Activated T-cell treated with anti-CD3 and anti-CD28 coated beads for 24 hours (primary cell): ENCODE measurements around the gene ENAH.
A peak's percentile ranks its signal among the peaks of the same experiment; 100 is the strongest.
"Not testable (repeated sequence)": the region's sequence is repeated elsewhere in the genome, so short reads cannot be mapped to it uniquely, and the experiment has no call there.

Experiments used
- DNase-seq: peaks from one replicate; pipeline ENCODE4 v3.0.0-alpha.2; 2020; ENCODE audit warnings: low read depth

ENAH gene

DNA sequence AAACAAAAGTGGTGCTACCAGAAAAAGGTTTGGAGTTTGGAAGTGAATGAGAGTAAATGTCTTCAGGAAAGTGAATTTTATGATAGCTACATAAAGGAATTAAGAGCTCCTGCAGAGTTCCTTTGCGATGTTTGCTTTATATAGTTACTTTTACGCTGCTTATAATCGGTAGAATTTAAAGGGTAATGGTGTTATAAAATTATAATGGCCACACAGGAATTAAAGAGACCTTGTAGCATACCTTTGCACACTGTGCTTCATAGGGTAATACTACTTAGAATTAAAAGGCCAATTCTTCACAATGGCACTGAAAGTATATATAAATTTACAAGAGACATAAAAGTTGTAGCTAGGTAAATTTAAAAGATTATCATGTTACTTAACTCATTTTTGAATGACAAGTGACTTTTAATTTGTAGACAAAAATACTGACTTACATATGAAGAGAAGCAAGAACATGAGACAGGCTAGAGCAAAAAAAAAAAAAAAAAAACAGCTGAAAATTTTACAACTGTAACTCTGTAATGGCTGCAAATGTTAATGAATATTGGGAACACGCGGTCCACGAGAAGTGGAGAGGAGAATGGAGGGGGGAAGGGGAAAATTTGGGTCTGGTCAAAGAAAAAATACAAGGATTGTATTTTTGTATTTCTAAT is 159.2 kb downstream of the ENAH start:
- DNase-seq, result no peak

DNA sequence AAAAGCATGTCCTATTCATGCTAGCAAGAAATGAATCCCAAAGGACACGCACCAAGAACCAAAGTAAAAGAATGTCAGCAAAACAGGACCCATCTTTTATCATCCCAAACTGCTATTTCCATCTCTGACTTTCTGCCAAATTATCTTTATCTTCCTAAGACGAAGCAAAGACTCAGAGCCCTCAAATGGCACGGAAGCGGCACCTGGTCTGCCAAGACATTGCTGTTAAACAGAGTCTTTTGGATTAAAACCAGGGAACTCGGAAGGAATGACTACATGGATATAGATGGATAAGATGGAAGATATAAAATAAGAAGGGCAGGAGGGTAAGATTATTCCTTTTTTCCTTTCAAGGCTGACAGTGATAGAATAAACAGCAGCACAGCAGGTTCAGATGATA is 164.2 kb downstream of the ENAH start:
- no peak for DNase-seq

DNA sequence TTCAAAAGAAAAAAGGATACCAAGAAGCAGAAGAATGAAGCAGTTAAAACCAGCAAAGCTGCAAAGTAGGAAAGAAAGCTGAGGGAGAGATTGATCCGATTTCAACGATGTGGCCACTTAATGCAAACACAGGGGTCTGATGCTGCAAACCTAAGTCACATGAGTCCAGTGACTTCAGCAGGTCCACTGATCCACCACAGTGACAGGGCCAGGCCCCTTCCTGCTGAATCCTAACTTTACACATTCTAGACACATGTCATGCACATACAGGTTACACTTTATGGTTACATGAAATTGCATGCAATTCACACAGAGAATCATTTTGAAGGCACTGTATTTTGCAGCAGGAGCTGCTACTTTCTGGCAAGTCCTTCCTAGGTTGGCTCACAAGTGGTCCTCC is 166.1 kb downstream of the ENAH start:
- no peak for DNase-seq

DNA sequence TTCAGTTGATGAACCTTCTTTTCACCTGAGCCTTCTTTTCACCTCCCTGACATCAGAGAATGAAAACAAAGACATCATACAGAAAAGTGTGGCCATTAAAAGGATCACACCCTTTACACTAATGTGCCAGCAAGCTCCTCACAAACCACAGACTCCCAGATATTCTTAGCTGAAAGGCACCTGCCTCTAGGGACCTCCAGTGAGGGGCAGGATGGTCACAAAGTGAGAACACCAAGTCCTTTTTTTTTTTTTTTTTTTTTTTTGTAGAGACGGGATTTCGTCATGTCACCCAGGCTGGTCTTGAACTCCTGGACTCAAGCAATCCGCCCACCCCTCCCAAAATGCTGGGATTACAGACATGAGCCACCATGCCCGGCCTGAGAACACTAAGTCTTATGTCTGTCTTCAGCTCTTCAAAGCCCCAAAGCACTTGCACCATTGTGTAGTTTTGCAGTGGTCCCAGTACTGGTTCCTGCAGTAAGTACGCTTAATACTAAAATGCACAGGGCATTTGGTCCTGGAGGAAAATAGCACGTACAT is 166.9 kb downstream of the ENAH start:
- DNase-seq, result no peak

DNA sequence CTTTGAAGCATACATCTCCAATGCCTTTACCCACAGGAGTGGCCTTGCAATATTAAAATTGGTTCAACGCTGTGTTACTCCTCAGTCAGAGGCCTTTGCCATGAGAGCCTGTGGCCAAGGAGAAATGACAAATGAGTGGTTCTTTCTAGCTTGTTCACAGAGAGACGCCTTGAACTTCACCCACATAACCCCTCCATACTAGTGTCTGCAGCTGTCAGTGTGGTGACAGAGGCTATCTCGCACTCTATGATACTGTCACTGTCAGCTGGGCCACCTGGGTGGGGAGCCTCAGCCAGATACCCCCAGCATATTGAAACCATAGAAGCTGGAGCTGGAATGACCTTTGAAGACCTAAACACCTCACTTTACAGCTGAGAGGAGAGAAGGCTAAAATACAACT is 167.7 kb downstream of the ENAH start:
- no peak for DNase-seq

DNA sequence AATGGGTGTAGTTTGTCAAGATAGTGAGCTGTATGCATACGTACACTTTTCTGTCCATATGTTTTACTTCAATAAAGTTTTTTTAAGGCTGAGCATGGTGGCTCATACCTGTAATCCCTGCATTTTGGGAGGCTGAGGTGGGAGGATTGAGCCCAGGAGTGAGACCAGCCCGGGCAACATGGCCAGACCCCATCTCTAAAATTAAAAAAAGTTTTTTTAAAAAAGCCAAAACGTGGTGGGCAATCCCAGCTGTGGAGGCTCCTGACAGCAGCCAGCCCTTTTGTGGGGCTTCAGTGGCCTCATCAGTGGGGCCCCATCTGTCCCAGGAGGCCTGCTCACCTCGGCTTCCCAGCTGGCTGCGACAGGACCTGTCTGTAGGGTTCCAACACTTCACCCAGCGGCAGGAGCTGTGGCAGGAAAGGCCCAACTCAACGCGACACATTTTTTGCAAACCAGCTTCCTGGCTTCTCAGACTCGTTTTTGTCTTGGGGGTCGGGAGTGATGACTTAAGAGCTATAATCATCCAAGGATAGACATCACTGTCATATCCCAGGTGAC is 168.2 kb downstream of the ENAH start:
- no peak for DNase-seq

DNA sequence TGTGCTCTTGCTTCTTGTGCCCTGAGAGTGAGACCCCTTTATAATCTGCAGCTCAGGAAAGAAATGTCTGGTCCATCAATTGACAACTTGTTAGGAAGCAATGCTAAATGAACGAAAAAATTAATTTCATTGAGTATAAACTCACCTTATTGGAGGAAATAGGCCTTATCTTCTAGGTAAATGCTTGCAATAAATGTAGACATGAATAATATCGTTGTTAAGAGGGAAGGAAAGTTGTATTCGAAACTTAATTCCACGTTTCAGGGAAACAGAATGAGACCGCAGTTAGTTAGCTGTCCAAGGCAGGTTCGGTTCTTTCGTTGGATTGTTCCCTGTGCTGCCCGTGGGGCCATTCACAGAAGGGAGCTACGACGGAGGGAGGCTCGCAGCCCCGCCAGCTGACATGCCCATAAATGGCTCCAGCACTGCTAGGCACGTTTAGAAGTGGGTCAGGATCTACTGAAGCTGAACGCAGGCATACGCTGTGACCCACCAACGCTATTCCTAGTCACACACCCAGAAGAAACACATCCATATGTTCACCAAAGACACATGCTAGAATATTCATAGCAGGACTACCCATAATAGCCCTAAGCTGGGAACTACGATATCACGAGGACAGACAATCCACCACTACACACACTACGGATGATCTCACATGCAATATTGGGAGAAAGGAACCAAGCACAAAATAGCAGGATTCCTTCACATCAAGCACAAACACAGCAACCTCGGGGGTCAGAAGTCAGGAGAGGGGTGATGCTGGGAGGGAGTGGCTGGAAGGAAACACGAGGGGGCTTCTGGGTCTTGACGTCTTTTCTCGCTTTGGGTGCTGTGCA is 168.9 kb downstream of the ENAH start:
- DNase-seq, result no peak

DNA sequence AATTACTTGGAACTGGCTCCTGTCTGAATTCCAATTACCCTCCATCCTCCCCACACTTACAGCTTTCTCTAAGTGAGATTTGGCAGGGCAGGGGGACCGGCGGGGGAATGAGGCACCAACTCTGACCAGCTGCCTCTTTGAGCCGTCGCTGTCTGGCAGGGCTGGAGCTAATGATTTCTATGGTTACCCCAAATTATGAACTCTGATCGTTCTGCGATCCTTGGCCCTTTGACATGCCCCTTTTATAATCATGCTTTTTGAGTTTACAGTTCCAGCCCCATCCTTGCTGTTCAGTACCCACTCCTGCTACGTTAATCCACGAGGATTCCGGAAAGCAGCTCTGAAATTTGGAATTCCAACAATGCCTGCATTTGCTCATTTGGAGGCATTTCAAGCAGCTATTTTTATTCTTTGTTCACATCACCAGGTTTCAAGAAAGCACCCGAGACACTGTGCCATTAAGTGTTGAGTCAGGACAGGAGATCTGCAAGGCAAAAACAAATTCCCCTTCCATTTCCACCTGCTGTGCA is 170.4 kb downstream of the ENAH start:
- no peak for DNase-seq

DNA sequence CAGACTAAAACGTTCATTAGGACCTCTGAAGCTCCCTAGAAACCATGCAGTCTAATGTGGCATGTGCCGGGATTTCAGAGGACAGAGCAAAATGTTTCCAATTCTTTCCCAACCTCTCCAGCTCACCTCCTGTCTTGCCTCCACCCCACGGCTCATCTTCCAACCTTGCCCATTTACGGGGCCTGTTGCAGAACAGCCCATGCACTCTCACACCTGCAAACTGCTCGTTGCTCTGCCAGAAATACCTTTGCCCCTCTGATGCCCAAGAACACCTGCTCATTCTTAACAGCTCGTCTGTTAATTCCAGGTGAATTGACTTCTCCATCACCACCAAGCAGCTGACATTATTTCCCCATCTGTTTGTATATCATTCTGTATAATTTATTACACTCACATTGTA is 171.2 kb downstream of the ENAH start:
- DNase-seq, result no peak

DNA sequence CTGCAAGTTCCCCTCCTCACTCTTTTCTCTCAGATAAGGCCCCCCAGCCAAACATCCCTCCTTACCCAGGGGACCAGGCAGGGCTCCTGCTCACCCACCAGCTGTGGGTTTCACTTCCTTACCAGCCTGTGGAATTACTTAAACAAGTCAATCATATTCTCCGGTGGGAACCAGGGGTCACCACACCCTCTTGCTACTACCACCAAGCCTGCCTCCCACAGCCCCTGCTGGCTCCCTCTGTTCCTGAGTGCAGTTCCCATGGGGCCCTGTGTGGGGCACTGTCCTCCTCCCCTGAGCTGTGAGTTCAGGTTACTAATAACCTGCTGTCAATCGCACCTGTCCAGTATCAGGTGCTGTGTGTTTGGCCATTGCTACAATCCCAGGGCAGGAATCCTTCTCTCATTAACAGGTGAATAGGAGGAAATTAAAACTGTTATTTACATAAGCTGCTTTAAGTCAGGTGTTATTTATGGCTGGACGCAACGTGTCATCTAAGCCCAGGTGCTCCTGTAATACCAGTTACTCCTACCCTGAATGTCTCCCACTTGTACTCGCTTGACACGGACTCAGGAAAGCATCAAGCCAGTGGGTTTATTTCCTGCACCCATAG is 172.0 kb downstream of the ENAH start:
- DNase-seq, result no peak

DNA sequence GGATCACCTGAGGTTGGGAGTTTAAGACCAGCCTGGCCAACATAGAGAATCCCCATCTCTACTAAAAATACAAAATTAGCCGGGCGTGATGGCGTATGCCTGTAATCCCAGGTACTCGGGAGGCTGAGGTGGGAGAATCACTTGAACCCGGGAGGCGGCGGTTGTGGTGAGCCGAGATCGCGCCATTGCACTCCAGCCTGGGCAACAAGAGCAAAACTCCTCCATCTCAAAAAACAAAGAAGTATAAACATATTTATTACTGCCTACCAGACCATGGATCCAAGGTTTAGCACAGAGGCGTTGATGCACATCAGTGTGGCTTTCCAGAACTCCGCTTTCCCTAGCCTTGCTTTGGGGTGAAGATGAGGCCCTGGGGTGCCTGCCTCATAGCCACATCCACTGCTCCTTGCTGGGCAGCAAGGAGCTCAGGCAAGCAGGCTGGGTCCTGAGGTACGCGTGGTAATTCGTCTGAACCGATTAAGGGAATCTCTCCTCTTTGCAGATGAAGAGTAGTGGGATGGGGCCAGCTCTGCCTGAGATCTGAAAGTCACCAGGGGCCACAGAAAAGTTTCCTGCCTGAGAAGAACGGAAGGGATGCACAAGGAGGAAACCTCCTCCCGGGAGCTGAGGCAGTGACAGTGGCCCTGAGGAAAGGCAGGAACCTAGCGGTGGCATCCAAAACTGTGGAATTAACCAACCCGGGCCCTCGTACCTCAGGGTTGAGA is 172.8 kb downstream of the ENAH start:
- DNase-seq, result no peak

DNA sequence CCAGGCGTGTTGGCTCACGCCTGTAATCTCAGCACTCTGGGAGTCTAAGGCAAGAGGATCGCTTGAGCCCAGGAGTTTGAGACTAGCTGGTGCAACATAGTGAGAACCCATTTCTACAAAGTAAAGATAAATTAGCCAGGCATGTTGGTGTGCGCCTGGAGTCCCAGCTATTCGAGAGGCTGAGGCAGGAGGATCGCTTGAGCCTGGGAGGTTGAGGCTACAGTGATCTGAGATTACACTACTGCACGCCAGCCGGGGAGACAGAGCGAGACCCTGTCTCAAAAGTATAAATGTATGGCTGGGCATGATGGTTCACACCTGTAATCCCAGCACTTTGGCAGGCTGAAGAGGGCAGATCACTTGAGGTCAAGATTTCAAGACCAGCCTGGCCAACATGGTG is 173.6 kb downstream of the ENAH start:
- no peak for DNase-seq

DNA sequence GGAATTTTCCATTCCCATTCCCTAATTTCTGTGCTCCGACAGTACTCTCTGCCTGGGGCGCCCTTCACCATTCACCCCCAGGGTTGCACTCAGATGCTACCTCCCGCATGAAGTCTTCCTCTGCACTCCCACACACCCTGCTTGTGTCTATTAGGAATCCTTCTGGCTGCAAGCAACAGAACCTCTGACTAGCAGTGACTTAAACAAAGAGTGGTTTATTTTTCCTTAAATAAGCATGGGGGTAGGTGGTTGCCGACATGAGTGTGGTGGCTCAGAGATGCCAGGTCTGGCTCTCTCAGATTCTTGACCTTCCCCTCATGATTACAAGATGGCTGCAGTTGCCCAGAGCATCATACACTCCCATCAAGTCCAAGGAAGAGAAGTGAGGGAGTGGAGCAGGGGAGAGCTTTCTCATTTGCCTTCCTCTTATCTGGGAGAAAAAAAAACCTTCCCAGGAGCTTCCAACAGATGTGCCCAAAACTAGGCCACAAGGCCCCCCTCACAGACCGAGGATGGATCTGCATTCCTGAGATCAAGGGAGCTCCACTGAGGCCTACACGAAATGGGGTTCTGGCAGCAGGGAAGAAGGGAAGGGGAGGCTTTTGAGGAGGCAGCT is 175.5 kb downstream of the ENAH start:
- DNase-seq, result no peak

DNA sequence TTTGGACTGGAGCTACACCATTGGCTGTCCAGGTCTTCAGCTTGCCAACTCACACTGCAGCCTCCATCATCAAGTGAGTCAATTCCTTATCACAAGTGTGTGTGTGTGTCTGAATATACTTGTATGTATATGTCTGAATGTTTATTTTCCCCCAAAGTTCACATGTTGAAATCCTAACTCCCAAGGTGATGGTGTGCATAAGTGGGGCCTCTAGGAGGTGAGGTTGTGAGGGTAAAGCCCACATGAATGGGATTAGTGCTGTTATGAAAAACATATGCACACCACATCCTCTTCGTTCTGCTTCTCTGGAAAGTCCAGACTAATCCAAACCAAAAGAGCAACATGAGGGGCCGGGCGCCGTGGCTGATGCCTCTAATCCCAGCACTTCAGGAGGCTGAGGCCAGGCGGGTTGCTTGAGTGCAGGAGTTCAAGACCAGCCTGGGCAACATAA is 176.4 kb downstream of the ENAH start:
- no peak for DNase-seq

DNA sequence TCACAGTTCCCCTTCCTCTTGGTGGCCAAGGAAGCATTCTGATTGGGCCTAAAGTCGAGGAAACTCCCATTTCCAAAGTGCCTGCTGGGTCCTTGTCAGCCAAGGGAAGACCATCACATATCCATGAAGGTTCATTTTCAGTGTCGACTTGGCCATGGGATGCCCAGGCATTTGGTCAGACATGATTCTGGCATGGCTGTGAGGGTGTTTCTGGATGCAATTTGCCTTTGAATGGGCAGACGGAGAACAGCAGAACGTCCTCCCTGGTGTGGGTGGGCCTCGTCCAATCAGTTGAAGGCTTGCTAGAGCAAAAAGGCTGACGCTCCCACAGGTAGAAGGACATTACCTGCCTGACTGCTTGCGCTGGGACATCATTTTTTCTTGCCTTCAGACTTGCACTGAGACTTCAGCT is 176.8 kb downstream of the ENAH start:
- DNase-seq, result no peak

DNA sequence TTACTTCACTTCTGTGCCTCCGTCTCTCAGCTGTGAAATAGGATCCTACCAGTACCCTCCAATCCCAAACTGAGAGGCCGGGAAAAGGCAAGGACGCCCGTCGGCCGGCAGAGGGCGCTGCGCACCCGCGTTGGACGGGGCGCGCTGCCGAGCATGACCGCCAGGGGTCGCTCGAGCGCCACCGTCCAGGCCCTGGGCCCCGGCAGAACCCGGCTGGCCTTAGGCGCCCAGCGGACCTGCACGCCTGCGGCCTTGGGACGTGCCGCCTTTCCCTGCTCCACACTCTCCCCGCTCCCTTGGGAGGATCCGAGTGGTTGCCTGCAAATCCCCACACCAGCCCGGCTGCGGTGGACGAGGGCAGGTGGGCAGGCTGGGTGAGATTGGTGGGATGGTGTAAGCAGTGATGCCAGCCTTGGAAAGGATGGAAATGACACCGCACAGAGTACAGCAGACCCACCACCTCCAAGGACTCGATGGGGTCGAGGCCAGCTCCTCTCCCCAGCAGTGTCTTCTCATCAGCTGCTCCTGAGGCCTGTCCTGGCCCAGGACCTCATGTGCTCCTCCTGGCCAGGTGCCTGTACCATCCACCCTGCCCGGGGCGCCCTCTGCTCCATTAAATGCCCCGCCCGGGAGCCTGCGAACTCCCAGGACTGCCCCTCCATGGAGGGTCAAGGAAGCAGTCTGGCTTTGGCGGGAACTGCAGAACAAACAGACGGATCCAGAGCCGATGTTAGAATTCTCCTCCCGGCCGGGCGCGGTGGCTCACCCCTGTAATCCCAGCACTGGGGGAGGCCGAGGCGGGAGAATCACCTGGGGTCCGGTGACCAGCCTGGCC is 177.7 kb downstream of the ENAH start:
- DNase-seq, result peak; percentile 64

DNA sequence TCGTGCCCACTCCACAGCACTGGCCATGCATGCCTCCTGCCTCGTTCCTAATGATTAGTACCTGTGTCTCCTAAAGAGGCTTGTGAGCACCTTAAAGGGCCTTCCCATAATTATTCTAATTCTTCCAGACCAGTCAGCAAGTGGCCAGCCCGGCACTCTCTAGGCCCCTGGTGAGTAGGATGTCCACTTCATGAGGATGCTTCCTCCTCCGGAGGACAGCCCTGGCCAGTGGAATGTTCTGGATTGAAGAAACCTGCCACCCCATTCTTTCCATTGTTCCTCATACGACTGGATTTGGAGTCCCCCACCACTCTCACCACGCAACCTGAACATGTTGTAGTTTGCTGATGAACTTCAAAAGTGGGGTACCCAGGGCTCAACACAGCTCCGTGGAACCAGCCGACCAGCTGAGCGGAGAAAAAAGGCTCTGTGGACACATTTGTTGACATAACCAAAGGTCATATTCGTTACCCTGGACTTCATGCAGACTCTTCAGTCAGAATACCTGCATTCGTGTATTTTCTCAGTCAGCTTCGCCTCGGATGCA is 178.4 kb downstream of the ENAH start:
- DNase-seq, result no peak

DNA sequence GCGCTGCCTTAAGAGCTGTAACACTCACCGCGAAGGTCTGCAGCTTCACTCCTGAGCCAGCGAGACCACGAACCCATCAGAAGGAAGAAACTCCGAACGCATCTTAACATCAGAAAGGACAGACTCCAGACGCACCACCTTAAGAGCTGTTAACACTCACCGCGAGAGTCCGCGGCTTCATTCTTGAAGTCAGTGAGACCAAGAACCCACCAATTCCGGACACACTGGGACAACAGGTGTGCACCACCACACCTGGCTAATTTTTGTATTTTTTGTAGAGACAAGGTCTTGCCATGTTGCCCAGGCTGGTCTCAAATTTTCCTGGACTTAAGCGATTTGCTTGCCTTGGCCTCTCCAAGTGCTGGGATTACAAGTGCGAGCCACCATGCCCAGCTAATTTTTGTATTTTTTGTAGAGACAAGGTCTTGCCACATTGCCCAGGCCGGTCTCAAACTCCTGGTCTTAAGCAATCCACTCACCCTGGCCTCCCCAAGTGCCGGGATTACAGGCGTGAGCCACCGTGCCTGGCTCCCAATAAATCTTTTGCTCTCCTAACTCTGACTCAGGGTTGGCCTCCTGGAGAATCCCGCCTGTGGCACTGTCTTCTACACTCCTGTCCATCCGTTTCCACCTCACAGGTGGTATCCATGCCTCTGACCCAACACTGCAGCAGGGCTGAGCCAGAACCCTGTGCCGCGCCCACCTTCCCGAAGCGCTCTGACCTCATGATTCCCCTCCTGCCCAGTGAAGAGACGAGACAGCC is 179.1 kb downstream of the ENAH start:
- DNase-seq, result not testable (repeated sequence)

DNA sequence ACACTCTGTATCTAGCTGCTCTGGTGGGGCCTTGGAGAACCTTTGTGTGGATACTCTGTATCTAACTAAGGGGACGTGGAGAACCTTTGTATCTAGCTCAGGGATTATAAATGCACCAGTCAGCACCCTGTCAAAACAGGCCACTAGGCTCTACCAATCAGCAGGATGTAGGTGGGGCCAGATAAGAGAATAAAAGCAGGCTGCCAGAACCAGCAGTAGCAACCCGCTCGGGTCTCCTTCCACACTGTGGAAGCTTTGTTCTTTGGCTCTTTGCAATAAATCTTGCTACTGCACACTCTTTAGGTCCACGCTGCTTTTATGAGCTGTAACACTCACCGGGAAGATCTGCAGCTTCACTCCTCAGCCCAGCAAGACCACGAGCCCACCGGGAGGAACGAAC is 179.7 kb downstream of the ENAH start:
- not testable (repeated sequence) for DNase-seq
